ENCODE measurements around the gene TSPAN18.

Gene TSPAN18

GRCh38 chr11:44797051-44797450 is 70.3 kb downstream of the TSPAN18 start:
- no peak for DNase-seq (ENCODE audit: low spot score)

- no peak for DNase-seq (ENCODE audit: low spot score)
Measured at GRCh38 chr11:44797886-44798606, 71.3 kb downstream of the TSPAN18 start.

DNA sequence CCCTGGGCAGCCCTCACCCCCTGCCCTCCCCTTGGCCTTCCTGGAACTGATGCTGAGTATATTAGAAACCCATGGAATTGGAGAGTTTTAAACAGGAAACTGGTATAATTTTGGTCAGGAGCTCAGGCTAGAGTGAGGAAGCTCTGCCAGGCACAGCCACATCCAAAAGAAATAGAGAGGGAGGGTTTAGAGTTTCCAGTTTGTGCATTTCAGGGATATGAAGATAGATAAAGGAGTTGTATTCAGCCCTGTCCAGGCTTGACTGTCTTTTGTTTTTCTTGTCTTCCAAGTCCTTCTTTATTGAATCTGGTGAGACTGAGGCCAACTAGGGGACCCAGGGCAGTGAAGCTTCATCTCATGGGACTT is 71.8 kb downstream of the TSPAN18 start:
- DNase-seq (ENCODE audit: low spot score): no peak

GRCh38 chr11:44799012-44799411 is 72.2 kb downstream of the TSPAN18 start:
- DNase-seq (ENCODE audit: low spot score): no peak

DNA sequence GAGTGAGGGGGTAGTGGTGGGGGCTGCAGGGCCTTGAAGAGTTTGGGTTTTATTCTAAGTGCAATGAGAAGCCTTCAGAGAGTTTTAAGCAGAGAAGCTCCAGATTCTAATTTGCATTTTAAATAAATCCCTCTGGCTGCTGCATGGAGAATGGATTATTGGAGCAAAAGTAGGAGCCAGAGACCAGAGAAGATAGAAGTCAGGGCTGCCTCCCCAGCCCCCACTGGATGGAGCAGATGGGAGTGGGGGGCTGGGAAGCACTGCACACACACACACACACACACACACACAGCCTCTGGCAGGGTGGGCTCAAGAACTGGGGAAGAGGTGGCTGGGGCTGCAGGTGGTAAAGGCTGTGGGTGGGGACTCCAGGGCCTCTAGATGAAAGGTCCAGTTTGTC is 75.6 kb downstream of the TSPAN18 start:
- DNase-seq (ENCODE audit: low spot score): no peak

GRCh38 chr11:44803009-44803408 is 76.2 kb downstream of the TSPAN18 start:
- DNase-seq (ENCODE audit: low spot score): no peak

DNA sequence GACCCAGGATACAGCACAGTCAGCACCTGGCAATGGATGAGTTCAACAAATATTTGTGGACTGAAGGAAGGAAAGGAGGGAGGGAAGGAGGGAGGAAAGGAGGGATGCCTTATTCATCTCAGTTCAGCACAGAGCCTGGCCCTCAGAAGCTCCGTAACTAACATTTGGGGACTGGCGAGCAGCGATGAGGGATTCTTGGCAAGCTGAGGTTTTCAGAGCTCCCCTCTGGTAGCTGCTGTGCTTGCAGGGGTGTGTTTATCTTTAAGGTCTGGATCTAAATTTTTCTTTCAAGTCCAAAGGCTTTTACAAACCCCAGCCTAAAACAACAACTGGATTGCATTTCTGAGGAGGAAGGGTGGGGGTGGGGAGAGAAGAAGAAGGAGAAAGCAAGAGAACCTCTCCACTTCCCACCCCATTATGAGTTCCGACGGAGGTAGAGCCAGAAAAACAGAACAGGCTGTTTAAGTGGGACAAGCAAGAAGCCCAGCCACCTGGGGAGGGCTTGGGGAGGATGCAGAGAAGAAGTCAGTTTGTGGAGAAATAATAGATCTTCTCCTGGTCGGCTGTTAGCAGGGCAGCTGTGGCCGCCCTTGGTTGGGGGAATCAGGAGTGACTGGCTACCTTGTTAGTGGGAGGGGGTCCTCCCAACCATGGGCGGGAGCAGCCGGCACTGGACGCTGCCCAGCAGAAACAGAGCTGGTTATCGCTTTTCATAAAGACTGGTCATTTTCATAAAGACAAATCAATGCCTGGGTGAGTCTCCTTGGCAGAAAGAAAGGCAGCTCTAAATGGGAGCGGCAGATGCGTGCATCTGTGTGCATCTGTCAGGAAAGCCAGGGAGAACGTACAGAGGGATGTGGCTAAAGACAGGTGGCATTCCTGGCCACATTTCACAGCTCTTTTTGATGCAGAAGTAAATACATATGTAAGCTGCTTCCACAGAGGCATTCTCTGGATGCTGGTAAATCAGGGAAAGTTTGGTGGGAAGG is 78.0 kb downstream of the TSPAN18 start:
- no peak for DNase-seq (ENCODE audit: low spot score)

DNA sequence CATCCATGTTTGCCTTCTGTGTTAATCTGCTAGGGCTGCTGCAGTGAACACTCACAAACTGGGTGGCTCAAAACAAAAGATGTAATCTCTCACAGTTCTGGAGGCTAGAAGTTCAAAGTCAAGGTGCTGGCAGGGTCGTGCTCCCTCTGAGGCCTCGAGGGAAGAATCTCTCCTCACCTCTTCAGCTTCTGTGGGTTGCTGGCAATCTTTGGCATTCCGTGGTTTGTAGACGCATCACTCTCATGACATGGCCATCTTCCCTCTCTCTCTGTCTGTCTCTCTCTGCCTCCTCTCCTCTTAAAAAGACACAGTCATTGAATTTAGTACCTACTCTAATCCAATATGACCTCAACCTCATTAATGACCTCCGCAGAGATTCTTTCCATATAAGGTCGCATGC is 78.8 kb downstream of the TSPAN18 start:
- no peak for DNase-seq (ENCODE audit: low spot score)

- DNase-seq (ENCODE audit: low spot score): no peak
Measured at GRCh38 chr11:44808053-44808753, 81.4 kb downstream of the TSPAN18 start.

DNA sequence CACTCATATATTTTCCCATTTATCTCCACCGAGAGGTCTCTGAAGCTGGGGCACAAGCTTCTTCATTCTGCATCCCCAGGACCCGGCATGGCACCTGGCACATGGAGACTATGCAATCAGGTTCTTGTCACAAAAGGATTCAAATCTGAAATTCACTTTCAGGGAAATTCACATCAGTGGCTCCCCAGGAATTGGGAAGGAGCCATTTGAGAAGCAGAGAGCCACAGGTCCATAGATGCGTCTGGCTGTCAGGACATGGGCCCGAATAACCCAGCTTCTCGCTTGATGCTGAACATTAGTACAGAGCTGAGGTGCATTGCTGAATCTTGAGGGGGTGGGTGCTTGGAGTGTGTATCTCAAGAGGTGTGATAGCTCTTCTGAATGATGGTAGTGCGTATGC is 82.5 kb downstream of the TSPAN18 start:
- DNase-seq (ENCODE audit: low spot score): no peak

GRCh38 chr11:44811841-44812448 is 85.2 kb downstream of the TSPAN18 start:
- no peak for DNase-seq (ENCODE audit: low spot score)

DNA sequence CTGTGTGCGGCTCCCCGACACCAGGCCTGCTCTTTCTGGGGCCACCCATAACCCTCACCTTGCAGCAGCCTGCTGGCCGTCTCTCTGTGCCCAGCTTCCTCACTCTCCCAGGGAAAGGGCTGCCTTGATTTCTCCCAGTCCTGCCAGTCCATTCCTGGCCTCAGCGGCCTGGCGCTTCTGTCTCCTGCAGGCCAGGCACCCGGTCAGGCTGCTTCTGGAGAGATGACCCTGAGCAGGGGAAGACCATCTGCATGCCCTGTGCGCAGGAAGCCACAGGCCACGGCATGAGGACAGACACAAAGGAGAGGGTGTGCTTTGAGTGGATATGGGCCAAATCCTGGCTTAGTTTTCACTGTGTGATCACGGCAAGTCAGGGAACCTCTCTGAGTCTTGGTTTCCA is 86.2 kb downstream of the TSPAN18 start:
- no peak for DNase-seq (ENCODE audit: low spot score)

GRCh38 chr11:44813401-44813800 is 86.6 kb downstream of the TSPAN18 start:
- DNase-seq (ENCODE audit: low spot score): no peak

DNA sequence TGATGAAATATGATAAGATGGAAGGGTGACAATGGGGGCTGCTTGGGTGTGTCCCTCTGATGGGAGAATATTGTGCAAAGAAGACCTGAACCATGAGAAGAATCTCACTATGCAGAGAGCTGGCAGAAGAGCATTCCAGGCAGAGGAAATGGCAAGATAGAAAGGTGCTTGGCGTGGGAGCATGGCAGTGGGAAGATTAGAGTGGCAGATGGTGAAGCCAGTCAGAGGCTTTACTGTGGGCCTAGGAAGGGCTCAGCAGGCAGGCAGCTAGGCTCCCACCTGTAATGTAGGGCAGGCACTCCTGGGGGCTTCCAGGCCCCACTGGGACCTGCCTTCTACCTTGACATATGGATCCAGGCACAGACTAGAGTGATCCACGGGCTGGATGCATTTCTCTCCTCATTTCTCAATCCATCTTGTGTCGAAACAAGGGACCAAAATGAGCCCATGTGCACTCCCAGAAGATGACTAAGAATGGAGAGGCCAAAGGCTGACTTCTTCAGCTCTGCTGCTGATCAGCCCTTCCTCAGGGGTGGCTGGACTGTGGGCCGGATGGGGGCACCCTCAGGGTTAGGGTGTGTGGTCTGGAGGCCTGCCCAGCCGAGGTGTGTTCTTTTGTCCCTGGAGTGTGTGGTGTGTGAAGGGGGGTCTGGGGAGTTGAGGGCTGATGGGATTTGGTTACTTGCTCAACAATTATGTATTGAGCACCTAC is 88.3 kb downstream of the TSPAN18 start:
- no peak for DNase-seq (ENCODE audit: low spot score)

DNA sequence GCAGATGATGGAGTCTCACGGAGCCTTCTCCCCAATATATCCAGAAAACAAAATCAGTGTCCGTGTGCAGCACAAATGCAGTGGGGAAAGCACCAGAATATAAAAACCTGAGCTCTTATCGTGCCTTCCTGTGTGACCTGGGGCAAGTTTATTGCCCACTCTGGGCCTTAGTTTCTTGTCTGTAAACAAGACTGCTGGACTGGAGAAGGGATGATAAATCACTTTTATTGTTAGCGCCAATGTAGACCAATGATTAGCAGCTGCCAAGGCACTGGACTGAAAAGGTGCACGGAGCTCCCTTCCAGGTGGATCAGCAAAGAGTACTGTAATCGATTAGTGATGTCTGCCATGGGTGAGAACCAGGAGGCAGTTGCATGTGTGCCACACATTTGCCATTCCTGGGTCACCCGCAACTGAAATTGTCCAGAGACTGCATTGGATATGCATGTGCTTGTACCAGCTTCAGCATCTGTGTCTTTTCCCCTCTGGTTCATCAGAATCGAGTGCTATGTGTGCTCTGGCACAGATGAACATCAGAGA is 89.2 kb downstream of the TSPAN18 start:
- DNase-seq (ENCODE audit: low spot score): no peak

DNA sequence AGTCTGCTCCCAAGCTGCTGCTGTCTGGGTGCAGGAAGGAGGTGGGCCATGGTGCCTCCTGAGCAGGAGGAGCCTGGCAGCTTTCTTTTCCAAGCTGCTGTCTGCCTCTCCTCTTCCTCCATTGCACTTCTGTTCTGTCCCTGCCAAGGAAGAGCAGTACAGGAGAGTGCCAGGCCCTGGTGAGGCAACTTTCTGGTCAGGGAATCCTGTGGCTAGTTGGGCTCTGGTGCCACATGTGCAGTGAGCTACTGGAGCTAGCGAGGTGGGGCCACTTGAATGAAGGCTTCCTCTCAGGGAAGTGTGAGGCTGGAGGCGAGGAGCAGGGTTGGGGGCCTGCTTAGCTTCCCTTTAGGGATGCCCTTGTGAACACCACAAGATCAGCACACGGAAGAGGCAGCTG is 90.0 kb downstream of the TSPAN18 start:
- DNase-seq (ENCODE audit: low spot score): no peak

DNA sequence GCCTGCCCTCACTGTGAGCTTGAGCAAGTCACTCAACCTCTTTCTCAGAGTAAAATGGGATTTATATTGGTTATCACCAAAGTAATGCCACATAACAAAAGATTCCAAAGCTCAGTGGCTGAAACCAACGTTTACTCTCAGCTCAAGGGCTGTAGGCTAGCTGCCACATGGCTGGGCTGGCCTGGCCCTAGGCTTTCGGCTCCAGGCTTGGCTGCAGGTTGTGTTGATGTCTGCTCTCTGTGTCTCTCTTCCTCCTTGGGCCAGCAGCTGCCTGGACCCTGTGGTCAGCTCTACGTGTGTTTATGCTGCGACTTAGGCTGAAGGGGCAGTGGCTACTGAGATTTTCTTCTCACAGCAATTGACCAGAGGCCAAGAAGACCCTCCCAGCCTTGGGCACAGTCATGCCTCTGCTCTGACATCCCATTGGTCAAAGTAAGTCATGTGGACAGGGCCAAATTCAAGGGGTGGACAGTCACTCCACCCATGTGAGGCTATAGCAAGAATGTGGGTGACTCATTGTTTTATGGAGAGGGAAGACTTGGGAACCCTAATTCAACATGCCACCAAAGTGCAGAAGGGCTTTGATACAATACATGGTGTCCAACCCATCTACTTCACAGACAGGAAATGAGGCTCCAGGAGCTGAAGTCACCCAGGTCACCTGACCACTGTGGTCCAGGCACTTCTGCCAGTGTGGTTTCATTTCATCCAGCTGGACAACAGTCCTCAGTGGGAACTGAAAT is 90.6 kb downstream of the TSPAN18 start:
- DNase-seq (ENCODE audit: low spot score): no peak

DNA sequence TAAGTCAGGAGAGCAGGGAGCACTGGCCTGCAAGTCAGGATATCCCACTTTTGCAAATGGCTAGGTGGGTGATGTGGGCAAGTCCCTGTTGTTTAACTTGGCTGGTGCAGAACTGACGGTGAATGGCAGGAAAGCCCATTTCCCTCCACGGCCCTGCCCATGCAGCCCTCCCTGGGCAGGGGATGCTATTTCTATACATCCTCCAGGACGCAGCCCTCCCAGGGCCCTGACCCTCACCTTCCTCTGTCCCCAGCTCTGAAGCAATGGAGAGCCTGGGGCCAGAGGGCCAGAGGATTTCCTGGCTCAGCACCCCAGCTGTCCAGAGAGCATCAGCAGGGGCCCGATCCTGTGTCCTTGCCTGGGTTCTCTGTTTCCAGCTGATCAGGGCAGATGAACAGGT is 91.3 kb downstream of the TSPAN18 start:
- no peak for DNase-seq (ENCODE audit: low spot score)

DNA sequence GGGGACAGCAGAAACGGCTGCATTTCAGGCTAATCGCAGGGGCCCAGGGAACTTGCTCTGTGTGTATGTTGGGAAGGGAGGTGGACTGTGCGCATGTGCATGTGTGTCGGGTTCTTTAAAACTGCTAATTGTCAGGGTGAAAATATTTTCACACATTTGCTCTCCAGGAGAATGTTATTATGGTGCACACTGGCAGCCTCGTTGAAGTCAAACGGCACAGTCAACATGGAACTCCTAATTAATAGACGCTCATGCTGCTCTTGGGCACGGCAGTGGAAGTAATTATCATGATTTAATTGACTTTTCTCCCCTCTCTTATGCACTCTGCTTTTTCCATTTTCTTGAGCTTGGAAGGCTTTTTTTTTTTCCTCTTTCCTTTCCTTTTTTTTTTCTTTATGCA is 92.6 kb downstream of the TSPAN18 start:
- no peak for DNase-seq (ENCODE audit: low spot score)

- no peak for DNase-seq (ENCODE audit: low spot score)
Measured at GRCh38 chr11:44822369-44822768, 95.6 kb downstream of the TSPAN18 start.

DNA sequence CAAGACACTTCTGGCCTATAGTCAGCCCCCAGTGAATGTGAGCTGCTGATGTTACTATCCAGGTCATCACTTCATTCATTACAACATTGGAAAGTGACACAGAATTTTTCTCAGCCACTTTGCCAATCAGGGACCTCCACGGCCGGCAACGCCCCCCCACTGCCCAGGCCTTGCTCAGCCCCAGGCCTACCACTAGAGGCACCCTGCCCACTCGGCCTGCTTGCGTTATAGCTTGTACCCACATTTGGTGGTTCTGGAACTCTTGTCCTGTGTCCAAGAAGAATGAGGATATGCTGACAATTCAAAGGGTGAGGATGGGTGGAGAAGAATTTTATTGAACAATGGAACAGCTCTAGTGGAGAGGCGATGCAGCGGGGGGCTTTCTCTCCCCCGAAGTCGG is 96.2 kb downstream of the TSPAN18 start:
- no peak for DNase-seq (ENCODE audit: low spot score)
